B cell (primary cell): ENCODE measurements around the gene ATP9B. TPM values are rescaled to one million over a fixed set of nuclear protein-coding genes. Genes with fewer than 3 reads are reported as not detected.
A peak's percentile ranks its signal among the peaks of the same experiment; 100 is the strongest.

Experiments used
- ATAC-seq: fragments of 200-7000 bp; cut with Tn5 transposase; one replicate; pipeline ENCODE4 v1.10.0; 2021; ENCODE audit warnings: low read depth, mild to moderate bottlenecking, moderate number of reproducible peaks, moderate library complexity
- CTCF ChIA-PET: fragments of 350-600 bp; sonication (Branson Sonifier 250); formaldehyde crosslinking; loops from one replicate; lab custom pipeline; 2021; ENCODE audit warnings: antibody characterized with exemption, inconsistent platforms; lab: Charles Lee
- POLR2A ChIA-PET: fragments of 350-600 bp; sonication (Branson Sonifier 250); formaldehyde crosslinking; loops from one replicate; lab custom pipeline; 2021; ENCODE audit warnings: antibody characterized with exemption; lab: Charles Lee
- DNase-seq: peaks from one replicate; pipeline ENCODE4 v3.0.0; 2013
- H2AFZ ChIP-seq: 2 replicates; pipeline ENCODE4 v1.6.1; 2012; ENCODE audit warnings: mild to moderate bottlenecking, low read depth, low read length; ENCODE audit not compliant: insufficient read depth, poor library complexity, severe bottlenecking
- H3K27ac ChIP-seq, 2 donors: 1 replicate in 1 of 2; 2 replicates in 1 of 2; pipeline ENCODE4 v1.5.1; 2012 to 2013; ENCODE audit warnings: low read length in 2 of 2, mild to moderate bottlenecking in 2 of 2, moderate library complexity in 1 of 2
- H3K27me3 ChIP-seq, 4 experiments: fragments of 200-600 bp in 1 of 4; sonication (generic) in 1 of 4; replicated peaks in 1 of 4; 1 replicate in 2 of 4; 2 replicates in 2 of 4; pipeline versions ENCODE4 v1.6.1 to v1.7.0; 2013 to 2016; ENCODE audit warnings: low read length in 3 of 4, mild to moderate bottlenecking in 2 of 4, mixed read lengths in 1 of 4, moderate library complexity in 1 of 4; ENCODE audit not compliant: insufficient read depth in 4 of 4, control insufficient read depth in 3 of 4; ENCODE audit errors: control extremely low read depth in 1 of 4
- H3K36me3 ChIP-seq, 2 experiments: replicated peaks in 1 of 2; 1 replicate in 1 of 2; 2 replicates in 1 of 2; pipeline versions ENCODE4 v1.6.1 to v1.7.1; 2013; ENCODE audit warnings: low read length in 1 of 2; ENCODE audit not compliant: insufficient read depth in 2 of 2, control insufficient read depth in 1 of 2; ENCODE audit errors: control extremely low read depth in 1 of 2, extremely low read depth in 1 of 2
- H3K4me1 ChIP-seq, 2 donors: fragments of 200-600 bp in 1 of 2; sonication (generic) in 1 of 2; 1 replicate in 1 of 2; 2 replicates in 1 of 2; pipeline versions ENCODE4 v1.5.1 to v1.6.1; 2013 to 2017; ENCODE audit warnings: low read length in 2 of 2; ENCODE audit not compliant: control insufficient read depth in 2 of 2, insufficient read depth in 2 of 2
- H3K4me2 ChIP-seq: replicated peaks from 2 replicates; pipeline ENCODE3; 2012; ENCODE audit warnings: mild to moderate bottlenecking, low read depth, low read length; ENCODE audit not compliant: poor library complexity, severe bottlenecking
- H3K4me3 ChIP-seq, 5 experiments: fragments of 200-600 bp in 1 of 5; sonication (generic) in 1 of 5; 1 replicate in 3 of 5; 2 replicates in 2 of 5; pipeline versions ENCODE4 v1.5.1 to v1.7.0; 2011 to 2016; ENCODE audit warnings: low read length in 4 of 5, mild to moderate bottlenecking in 4 of 5, low read depth in 2 of 5, control low read depth in 1 of 5, moderate library complexity in 1 of 5; ENCODE audit not compliant: insufficient read depth in 1 of 5; ENCODE audit errors: control extremely low read depth in 1 of 5, extremely low read depth in 1 of 5
- H3K79me2 ChIP-seq: fragments of 200-600 bp; sonication (generic); one replicate; pipeline ENCODE4 v1.6.0; 2016; ENCODE audit warnings: low read length; ENCODE audit not compliant: control insufficient read depth, insufficient read depth
- H3K9ac ChIP-seq: fragments of 200-600 bp; sonication (generic); 2 replicates; pipeline ENCODE4 v1.6.1; 2017; ENCODE audit warnings: mild to moderate bottlenecking, low read length, moderate library complexity
- H3K9me3 ChIP-seq, 3 donors: one replicate each; pipeline versions ENCODE4 v1.6.1 to v1.7.1; 2013; ENCODE audit warnings: low read length in 2 of 3; ENCODE audit not compliant: control insufficient read depth in 2 of 3, insufficient read depth in 1 of 3; ENCODE audit errors: control extremely low read depth in 1 of 3
- H4K20me1 ChIP-seq: 2 replicates; pipeline ENCODE4 v1.6.0; 2012; ENCODE audit warnings: mild to moderate bottlenecking, low read length; ENCODE audit not compliant: insufficient read depth, control insufficient read depth, poor library complexity, severe bottlenecking
- H3K27ac Mint-ChIP-seq: one replicate; pipeline ENCODE4 v1.8.0; 2021; ENCODE audit warnings: mixed read lengths
- H3K27me3 Mint-ChIP-seq: one replicate; pipeline ENCODE4 v1.8.0; 2021; ENCODE audit warnings: mixed read lengths
- H3K4me1 Mint-ChIP-seq: one replicate; pipeline ENCODE4 v1.8.0; 2021; ENCODE audit warnings: mixed read lengths
- H3K4me3 Mint-ChIP-seq: one replicate; pipeline ENCODE4 v1.8.0; 2021; ENCODE audit warnings: mixed read lengths
- H3K9me3 Mint-ChIP-seq: one replicate; pipeline ENCODE4 v1.8.0; 2022; ENCODE audit warnings: mixed read lengths; ENCODE audit not compliant: insufficient read depth
- EZH2 ChIP-seq: IDR thresholded peaks from 2 replicates; pipeline ENCODE4 v1.6.1; 2012; ENCODE audit warnings: borderline replicate concordance, low read depth, mild to moderate bottlenecking, moderate library complexity, low read length; ENCODE audit not compliant: insufficient read depth, poor library complexity, severe bottlenecking
- whole genome bisulfite sequencing: methylation state at CpG from one replicate; pipeline ENCODE4 v1.1.5; 2013; ENCODE audit warnings: missing lambda C conversion rate; ENCODE audit not compliant: insufficient coverage; 5-methylcytosine and 5-hydroxymethylcytosine counted together
- intact Hi-C: fragments of 100-400 bp; cut with micrococcal nuclease; formaldehyde crosslinking; loops from one replicate; pipeline ENCODE4 v1.10.0; 2022
- polyA plus RNA-seq: library from polyadenylated mRNA; depleted of rRNA; stranded (reverse); fragments of >200 nt; gene quantifications from 2 replicates; pipeline ENCODE4 v1.2.3, GENCODE V29; 2012
- total RNA-seq, 2 donors: library from RNA; stranded (reverse); fragments of 120-200 nt in 1 of 2; gene quantifications; 1 replicate in 1 of 2; 2 replicates in 1 of 2; pipeline versions ENCODE4 v1.2.3 to v1.2.4, GENCODE V29; 2013 to 2022
- TF ChIP-seq, protein P1 (sequence below): fragments of 200-600 bp; IDR thresholded peaks from one replicate; pipeline ENCODE4 v1.8.0; 2022; ENCODE audit warnings: antibody characterized with exemption, mild to moderate bottlenecking

The ATP9B gene
- total and polyA plus RNA-seq, 2 donors (not counting 1 experiment from before 2014, with no cell fraction given) = 34.3 to 71.7 TPM

DNA sequence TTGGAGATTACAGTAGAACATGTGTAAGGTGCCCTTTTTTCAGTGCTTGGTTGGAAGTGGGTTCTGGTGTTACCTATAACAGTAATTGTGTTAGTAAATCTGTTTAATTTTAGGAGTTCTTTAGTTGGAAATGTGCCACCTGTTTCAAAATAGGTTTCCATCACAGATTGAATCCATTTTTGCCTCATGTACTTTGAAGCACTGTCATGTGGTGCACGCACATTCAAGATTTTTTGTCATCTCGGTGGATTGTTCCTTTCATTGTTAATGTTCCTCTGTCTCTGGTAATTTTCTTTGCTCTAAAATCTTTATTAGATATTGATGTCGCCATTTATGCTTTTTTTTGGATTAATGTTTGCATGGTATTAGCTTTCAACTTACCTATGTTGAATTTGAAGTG lies 1.3 kb downstream of the ATP9B start:
- Histone ChIP-seq H3K27me3 (no peaks in the 10 kb centered on the region), H4K20me1 (peaks cover 16% of the 10 kb centered on the region), H3K36me3 (no peaks in the 10 kb centered on the region), H2AFZ (no peak overlapping the region), H3K9ac (no peak overlapping the region), H3K4me1 (peaks cover 23 to 24% of the 10 kb centered on the region in 2 donors), H3K9me3 (peaks cover 0 to 21% (median 0%) of the 10 kb centered on the region in 3 donors), H3K79me2 (peaks cover 48% of the 10 kb centered on the region), H3K4me3 (peak overlapping the region in 2 of 5 experiments; percentile 85 to 93), H3K27ac (no peak overlapping the region), H3K4me2 (peak overlapping the region; percentile 89)
- no peaks in the 10 kb centered on the region for H3K27me3 Mint-ChIP-seq
- peak overlapping the region; percentile 43 for H3K27ac Mint-ChIP-seq
- ChIA-PET CTCF (no interaction called here), POLR2A (no interaction called here)
- intact Hi-C loops = no loop called here
- H3K4me1 Mint-ChIP-seq = peaks cover 37% of the 10 kb centered on the region
- DNase-seq (no peak), ATAC-seq (no peak)
- TF ChIP-seq, protein P1, sequence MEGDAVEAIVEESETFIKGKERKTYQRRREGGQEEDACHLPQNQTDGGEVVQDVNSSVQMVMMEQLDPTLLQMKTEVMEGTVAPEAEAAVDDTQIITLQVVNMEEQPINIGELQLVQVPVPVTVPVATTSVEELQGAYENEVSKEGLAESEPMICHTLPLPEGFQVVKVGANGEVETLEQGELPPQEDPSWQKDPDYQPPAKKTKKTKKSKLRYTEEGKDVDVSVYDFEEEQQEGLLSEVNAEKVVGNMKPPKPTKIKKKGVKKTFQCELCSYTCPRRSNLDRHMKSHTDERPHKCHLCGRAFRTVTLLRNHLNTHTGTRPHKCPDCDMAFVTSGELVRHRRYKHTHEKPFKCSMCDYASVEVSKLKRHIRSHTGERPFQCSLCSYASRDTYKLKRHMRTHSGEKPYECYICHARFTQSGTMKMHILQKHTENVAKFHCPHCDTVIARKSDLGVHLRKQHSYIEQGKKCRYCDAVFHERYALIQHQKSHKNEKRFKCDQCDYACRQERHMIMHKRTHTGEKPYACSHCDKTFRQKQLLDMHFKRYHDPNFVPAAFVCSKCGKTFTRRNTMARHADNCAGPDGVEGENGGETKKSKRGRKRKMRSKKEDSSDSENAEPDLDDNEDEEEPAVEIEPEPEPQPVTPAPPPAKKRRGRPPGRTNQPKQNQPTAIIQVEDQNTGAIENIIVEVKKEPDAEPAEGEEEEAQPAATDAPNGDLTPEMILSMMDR = no peak
- no peak for TF ChIP-seq EZH2
- H3K9me3 Mint-ChIP-seq = peaks cover 20% of the 10 kb centered on the region
- peak overlapping the region; percentile 69 for H3K4me3 Mint-ChIP-seq
- WGBS = no CpG with 5 or more reads among the region's 3 CpGs

DNA sequence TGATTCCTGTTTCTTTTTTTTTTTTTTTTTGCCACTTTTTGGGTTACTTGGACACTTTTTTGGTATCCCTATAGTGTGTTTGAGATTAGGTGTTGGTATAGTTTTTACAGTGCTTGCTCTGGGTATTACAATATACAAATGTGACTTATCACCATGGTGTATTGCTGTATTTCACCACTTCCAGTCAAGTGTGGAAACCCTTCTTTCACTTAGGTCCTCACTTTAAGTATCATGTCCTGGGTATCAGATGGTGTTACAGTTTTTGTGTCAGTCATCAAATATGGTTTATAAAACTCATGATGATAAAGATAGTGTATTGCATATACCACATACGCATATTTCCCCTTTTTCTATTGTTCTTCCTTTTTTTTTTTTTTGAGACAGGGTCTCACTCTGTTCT lies 1.8 kb downstream of the ATP9B start:
- ATAC-seq (no peak), DNase-seq (peak; percentile 18)
- no peaks in the 10 kb centered on the region for H3K27me3 Mint-ChIP-seq
- H3K27ac Mint-ChIP-seq = peak overlapping the region; percentile 39
- no peak overlapping the region for H2AFZ ChIP-seq
- H3K4me2 ChIP-seq = peak overlapping the region; percentile 89
- peaks cover 21% of the 10 kb centered on the region for H4K20me1 ChIP-seq
- TF ChIP-seq, protein P1 = no peak
- no peak for TF ChIP-seq EZH2
- peaks cover 54% of the 10 kb centered on the region for H3K79me2 ChIP-seq
- H3K4me1 Mint-ChIP-seq = peaks cover 39% of the 10 kb centered on the region
- H3K36me3 ChIP-seq = no peaks in the 10 kb centered on the region
- no CpG with 5 or more reads among the region's 1 CpG for WGBS
- intact Hi-C loops = no loop called here
- POLR2A ChIA-PET = no interaction called here
- no peak overlapping the region for H3K27ac ChIP-seq
- peaks cover 14% of the 10 kb centered on the region for H3K9me3 Mint-ChIP-seq
- no peak overlapping the region for H3K9ac ChIP-seq
- peaks cover 23 to 24% of the 10 kb centered on the region in 2 donors for H3K4me1 ChIP-seq
- H3K4me3 ChIP-seq = peak overlapping the region in 1 of 5 experiments; percentile 85
- H3K9me3 ChIP-seq = peaks cover 0 to 21% (median 0%) of the 10 kb centered on the region in 3 donors
- H3K27me3 ChIP-seq = no peaks in the 10 kb centered on the region
- peak overlapping the region; percentile 69 for H3K4me3 Mint-ChIP-seq
- CTCF ChIA-PET = no interaction called here
